Activated effector memory CD4-positive, alpha-beta T cell treated with anti-CD3 and anti-CD28 coated beads, Interleukin-2, amount 50 U/mL, for 16 hours (primary cell): ENCODE measurements around the gene EIF5B.

ENCODE experiments used
- DNase-seq: peaks from one replicate; pipeline ENCODE4 v3.0.0-alpha.2; 2020

The EIF5B gene

DNA sequence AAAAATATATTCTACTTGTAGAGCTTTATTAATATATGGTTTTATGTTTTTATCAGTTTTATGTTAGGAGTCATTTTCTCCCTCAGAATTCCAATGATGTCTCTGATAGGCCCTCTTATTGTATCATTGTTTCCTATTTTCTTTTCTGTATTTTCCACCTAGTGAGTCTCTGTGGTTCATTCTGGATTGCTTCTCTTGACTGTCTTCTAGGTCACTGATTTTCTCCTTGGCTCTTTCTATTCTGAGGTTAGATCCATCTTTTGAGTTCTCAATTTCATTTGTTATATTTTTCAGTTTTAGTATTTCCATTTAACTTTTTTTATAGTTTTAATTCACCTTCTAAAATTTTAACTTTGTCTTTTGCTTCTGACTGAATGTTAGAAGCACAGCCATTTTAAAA lies 37.6 kb downstream of the EIF5B start:
- no peak for DNase-seq

DNA sequence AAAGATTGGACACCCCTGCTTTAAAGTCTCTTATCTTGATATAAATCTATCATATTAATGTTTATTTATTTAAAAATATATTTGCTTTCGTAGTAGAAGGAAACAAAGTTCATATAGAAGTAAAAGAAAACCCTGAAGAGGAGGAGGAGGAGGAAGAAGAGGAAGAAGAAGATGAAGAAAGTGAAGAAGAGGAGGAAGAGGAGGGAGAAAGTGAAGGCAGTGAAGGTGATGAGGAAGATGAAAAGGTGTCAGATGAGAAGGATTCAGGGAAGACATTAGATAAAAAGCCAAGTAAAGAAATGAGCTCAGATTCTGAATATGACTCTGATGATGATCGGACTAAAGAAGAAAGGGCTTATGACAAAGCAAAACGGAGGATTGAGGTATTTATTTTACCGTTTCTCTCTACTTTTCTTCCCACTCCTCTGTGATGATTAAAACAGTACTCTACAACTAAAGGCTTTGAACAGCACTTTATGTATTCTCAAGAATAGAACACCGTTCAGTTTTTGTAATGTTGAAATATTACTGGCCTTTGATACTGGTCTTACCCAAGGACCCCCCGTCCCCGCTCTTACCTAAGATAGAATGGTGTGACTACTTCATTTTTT lies 39.2 kb downstream of the EIF5B start:
- DNase-seq = no peak

DNA sequence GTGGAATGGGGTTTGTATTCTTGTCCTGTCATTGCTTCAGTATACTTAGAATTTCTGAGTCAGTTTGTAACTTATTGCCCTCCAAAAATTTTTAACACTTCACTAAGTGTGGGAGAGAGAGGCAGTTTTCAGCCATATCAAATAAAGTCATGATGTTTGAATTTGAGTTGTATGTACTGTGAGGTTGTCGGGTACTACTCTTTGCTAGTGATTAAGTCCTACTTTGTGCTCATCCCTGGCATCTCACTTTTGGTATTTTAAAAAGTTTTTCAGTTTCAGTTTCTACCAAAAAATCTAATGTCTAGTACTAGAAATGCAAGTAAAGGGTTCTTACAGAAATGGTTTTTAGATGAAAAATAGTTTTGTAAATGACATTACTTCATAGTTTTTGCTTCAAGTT lies 40.7 kb downstream of the EIF5B start:
- DNase-seq = no peak

DNA sequence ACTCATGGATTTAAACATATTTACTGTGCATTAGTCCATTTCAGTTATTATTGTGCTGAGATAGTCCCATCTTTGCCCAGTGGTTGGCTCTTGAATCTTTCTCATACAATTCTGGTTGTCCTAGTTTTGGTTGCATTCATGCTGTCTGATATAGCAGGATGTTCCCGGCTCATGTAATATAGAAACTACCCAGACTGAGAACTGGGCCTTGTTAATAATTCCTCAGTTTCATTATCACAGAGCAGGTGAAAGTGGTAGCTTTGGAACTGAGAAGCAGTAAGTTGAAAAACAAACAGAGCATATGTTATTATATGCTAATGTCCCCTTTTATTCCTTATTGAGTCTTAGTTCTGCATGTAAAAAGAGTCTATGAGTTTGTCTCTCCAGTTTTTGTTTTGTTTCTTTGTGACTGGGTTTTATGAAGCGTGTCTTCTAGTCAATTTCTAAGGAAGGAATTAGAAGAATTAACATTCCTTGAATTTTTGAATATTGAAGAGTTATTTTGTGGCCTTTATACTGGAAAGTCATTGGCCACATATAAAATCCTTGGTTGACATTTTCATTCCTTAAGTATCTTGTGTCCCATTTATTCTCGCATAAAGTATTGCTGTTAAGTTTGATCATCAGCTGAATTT lies 43.3 kb downstream of the EIF5B start:
- no peak for DNase-seq

DNA sequence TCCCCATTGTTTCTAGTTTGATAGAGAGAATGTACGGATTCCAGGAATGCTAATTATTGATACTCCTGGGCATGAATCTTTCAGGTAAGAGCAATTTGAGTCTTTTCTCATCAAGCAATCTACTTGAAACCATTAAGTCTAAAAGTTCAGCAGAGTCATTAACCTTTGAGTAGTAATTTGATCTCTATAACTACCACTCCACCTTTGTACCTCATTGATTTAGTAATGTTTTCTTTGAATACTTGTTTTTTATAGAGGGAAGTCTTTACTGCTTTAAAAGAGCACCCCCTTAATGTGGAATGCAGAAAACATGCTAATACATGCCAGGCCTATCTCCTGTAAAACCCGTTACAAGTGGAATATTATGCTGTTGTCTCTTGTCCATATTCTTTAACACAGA lies 45.0 kb downstream of the EIF5B start:
- no peak for DNase-seq

DNA sequence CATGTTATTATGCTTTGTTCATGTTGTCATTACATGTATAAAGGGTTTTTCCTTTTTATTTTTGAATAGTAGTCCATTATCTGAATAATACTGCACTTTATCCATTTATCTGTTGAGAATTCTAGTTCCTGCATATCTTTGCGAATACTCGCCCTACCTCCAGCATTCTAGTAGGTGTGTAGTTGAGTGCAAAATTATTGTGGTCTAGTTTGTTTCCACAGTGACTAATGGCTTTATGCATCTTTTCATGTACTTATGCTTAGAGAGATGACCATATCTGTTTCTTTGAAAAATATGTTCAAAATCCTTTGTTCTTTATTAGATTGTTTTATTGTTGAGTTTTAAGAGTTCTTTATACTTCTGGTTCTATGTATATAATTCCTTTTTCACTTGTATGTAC lies 48.8 kb downstream of the EIF5B start:
- DNase-seq = no peak

DNA sequence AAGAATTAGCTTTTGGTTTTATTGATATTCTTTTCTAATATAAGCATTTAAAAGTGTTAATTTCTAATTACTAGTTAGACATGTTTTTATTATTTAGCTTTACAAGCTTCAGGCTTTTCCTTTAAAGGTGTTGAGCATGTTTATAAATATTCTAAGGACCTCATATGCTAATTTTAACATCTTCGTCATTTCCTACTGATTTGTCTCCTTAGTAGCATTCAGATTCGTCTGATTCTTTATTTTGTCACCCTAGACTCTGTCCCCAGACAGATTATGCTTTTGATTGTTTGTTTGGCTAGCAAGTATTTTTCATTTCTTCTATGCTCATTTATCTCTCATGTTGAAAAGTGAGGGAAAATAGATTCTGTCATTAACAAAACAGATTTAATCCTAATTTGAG lies 51.7 kb downstream of the EIF5B start:
- no peak for DNase-seq

DNA sequence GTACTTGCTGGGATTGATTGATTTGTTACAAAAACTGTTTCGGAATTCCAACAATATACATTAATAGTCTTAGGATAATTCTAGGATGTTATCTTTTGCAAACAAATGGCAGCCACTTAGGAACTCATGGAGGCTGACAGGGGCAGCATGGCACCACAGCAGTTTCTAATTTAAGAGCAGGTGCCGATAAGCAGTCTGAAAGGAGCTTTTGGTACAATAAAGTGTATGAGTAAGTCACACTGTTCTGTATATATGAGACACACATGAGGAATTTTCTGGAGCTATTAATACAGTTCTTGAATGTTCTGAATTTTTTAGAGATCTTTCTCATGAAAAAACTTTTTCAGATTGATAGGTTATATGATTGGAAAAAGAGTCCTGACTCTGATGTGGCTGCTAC lies 52.2 kb downstream of the EIF5B start:
- DNase-seq = no peak

DNA sequence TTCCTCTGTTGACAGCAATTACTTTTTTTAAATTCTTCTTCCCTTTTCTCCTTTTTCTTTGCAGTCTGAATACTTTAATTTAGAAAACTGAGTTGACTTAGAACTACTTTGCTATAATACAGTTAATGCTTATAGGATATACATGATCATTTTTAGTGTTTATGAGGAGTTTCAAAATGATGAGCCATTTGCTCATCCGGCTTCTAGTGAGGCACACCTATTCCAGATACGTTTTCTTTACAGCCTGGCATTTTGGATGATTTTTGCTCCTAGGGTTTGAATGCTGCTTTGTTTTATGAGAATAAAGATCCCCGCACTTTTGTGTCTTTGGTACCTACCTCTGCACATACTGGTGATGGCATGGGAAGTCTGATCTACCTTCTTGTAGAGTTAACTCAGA lies 52.8 kb downstream of the EIF5B start:
- DNase-seq = no peak

DNA sequence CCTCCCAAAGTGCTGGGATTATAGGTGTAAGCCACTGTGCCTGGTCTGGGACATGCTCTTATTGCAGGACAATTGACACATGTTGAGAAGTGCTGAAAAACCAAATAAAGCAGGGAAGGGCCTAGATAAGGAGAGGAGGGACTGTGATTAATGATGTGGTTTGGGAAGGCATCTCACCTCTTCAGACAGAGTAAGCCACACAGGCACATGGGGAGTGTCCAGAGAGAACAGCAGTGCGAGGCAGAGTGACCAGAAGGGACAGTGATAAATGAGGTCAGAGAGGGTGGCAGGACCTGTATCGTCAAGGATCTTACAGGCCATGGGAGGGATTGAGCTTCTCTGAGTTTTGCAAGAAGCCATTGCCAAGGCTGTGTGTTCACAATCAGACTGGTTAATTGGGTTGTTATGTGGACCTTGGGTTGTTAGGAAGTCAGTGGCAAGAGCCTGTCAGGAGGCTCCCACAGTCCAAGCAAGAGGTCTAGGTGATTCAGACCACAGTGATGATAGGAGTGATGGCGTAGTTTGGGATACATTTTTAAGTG lies 58.5 kb downstream of the EIF5B start:
- no peak for DNase-seq

DNA sequence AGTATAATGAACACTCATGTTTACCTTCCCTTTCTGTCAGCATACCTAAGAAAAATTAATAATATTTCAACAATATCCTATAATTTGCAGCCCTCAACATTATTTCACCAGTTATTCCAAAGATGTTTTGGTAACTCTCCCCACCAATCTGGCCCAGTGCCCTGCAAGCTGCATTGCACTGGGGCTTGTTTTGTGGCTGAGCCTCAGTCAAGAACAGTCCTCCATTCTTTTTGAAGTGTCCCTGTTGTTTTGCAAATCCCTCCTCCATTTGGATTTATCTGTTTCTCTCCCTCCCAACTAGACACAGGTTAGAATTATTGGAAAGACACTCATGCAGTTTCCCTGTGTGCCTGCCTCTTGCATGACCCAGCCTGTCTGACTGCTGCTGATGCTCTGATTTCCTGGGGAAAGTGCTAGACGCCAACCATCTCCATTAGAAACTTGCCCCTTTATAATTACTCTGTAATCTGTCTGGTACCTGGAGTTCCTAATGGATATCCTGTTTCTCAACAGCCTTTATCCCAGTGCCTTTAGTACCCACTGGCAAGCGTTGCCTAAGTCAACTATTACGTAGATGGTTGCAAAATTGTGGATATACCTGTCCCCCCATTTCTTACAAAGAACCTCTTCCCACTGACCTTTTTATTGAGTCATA lies 60.2 kb downstream of the EIF5B start:
- no peak for DNase-seq

DNA sequence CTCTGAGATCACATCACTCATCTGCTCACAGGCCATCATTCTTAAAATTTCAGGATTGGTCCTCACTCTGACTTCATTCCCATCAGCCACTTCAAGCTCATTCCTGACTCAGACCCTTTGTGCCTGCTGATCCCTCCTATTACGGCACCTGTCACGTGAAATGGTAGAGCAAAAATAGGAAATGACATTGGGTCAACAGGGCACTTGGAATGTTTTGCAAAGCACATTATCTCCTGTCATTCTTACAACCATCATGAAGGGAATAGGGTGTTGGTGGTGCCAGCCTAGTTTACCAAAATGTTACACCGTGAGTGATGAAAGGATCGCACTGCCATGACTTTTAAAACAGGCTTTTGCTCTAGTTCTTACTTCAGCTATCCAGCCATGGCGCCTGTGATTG lies 61.1 kb downstream of the EIF5B start:
- no peak for DNase-seq

DNA sequence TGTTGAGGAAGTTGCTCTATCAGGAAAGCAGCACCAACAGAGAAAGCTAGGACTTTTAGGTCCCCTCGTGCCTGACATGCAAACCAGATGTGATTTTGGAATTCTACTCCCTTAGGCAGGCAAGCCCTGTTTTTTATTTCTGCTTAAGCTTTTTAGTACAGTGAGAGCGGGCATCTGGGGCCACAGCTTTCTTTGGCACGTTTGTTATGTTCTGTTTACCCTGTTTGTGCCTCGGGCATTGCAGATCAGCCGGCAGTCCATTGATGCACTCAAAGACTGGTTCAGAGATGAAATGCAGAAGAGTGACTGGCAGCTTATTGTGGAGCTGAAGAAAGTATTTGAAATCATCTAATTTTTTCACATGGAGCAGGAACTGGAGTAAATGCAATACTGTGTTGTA lies 61.9 kb downstream of the EIF5B start:
- DNase-seq = no peak

DNA sequence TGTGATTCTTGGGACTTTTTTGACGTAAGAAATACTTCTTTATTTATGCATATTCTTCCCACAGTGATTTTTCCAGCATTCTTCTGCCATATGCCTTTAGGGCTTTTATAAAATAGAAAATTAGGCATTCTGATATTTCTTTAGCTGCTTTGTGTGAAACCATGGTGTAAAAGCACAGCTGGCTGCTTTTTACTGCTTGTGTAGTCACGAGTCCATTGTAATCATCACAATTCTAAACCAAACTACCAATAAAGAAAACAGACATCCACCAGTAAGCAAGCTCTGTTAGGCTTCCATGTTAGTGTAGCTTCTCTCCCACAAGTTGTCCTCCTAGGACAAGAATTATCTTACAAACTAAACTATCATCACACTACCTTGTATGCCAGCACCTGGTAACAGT lies 62.6 kb downstream of the EIF5B start:
- no peak for DNase-seq

DNA sequence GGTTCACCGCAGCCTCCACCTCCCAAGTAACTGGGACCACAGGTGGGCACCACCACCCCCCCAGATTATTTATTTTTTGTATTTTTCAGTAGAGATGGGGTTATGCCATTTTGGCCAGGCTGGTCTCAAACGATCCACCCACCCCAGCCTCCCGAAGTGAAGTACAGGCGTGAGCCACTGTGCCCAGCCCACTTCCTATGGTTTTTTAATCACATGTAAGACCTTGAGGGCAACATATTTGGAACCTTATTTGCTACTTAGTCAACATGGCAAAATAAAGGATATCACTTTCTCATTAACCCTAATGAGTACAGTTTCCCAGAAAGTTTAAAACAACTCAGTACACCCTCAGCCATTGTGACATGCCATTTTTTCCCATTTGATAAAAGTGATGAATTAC lies 64.7 kb downstream of the EIF5B start:
- no peak for DNase-seq

DNA sequence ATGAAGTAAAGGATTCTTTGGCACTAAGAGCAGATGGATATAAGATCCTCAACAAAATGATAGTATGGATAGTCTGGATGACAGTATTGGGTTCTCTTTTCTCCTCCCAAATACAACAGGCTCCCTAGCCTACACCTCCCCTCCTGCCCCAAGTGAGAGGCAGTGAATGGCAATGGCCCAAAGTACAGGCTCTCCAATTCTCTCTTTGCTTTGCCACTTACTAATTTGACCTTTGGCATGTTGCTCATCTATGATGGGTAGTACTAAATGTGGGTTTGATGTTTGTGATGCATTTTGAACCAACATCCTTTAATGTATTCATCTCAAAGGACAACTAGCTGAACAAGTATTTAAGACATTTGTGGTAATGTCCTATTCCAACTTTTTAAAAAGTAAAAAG lies 65.9 kb downstream of the EIF5B start:
- no peak for DNase-seq

DNA sequence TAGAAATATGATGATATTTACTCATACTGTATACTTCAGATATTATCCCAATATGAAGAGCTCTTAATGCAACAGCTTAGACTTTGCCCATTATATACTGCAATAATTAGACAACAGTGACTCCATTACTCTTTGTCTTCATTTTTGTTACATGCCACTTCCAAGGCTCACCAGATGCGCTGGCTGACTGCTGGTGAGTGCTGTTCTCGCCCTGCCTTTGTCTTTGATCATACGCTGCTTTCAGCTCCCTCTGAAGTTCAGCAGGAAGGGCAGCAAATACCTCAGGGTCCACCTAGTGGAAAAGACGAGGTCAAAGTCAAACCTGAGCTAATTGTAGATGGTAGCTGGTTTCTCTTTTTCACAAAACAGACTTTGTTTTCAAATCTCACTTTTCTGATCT lies 66.3 kb downstream of the EIF5B start:
- DNase-seq = no peak

DNA sequence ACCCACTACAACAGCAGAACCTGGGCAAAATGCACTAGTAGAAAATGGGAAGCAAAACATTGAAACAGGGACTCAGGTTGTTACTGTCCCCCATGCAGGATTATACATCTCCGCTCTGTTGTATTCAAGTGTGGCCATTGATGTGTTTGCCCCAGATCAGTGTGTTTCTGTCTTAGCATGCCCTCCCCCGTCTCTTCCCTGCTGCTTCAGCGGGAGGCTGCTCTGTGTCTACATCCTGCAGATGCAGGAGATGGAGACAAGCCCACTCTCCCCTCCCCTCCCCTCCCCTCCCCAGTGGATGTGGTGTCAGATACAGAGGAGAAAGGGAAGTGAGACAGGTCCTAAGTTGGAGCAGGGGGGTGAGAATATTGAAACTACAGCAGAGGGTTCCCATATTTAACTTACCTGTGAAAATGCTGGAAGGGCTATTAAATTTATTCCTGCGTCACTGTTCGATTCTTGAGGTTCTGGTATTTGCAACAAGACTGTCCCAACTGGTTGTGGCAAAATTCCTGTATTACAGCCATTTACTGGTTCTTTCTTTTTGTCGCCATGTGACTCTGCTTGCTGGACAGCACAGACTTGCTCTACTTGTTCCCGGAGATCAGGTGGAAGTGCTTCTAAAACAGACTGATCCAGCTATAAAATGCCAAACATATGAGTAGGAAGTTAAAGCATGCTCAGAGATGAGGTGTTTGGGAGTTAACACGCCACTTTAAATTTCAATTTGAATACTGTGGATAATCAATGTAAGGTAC lies 67.0 kb downstream of the EIF5B start:
- no peak for DNase-seq

DNA sequence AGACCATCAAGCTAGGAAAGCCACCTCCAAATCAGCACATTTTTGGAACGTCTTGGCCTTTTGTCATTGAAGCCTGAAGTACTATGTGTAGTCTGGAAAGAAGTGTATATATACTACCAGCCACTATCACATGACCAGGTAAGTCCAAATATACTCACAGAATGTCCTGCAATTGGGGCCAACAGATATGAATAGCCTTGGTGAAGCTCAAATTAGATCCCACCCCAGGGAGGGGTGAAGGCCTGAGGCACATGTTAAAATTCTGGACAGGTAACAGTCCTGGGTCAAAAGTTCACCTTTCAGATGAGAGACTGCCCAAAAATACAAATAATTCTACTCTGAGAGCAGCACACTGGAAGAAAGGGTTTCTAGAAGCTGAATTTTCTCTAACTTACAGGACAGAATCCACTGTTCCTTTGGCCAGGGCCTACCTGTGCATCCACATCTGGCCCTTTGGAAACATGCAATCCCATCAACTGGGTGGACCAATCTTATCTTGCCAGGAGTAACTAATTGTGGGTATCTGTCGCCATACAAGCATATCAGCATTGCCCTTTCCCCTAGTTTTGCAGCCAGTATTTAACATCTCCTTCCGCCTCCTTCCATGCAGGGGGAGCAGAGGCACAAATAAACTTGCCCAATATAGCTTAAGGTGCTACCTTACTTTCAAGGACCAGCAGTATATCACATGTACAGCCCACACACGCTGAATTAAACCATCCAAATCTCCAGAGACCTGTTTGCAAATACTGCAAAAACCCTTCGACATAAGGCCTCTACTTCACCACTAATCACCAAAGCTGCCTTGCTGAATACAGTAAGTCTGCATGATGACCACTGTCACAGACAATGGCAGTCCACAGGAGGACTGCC lies 67.8 kb downstream of the EIF5B start:
- DNase-seq = no peak

DNA sequence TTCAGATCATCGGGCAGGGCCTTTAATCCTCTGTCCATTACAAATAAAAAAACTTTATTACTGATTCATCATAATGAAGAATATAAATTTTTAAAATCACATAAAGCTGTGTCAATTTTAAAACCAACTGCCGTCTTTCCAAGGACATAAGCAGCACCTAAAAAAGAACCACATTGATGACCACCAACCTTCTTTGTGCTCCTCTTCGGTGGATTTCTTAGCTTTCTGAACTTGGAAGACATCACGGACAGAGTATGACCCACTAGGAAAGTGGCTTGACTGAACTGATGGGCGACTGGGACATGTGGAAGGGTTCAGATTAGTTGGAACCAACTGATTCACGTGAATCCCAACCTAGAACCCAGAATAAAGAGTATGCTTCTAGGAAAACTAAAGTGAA lies 68.9 kb downstream of the EIF5B start:
- no peak for DNase-seq

DNA sequence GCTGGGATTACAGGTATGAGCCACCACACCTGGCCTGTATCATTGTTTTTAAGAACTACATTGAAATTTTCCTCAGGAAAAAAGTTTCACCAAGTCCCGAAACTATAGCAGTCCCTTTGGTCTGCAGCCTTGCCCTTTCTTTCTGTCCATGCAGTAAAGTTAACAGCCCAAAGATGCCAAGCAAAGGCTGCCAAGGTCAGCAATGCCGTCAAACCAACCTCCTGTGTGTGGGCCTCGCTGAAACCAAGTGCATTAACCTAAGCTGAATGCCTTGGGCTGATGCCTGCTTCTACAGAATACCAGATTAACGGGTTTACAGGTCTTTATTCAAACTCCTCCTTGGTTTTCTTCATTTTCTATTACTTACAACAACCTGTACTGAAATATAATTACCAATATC lies 73.1 kb downstream of the EIF5B start:
- no peak for DNase-seq

DNA sequence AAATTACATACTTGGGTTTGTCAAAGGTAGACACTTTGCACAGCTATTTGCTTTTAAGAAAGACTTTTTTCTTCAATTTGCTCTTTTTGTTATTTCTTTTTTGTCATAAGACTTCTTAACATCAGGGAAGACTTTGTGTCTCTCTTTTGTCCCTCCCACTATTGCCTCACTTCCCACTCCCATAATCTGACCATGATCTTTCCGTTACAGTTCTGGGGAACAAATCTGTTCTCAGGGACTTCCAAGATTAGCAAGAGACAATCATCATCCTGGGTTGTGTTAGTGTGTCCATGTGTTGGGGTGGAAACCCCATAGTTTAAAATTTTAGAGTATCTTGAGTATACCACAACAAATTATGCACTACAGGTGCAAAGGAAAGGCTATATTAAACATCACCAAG lies 77.4 kb downstream of the EIF5B start:
- no peak for DNase-seq

DNA sequence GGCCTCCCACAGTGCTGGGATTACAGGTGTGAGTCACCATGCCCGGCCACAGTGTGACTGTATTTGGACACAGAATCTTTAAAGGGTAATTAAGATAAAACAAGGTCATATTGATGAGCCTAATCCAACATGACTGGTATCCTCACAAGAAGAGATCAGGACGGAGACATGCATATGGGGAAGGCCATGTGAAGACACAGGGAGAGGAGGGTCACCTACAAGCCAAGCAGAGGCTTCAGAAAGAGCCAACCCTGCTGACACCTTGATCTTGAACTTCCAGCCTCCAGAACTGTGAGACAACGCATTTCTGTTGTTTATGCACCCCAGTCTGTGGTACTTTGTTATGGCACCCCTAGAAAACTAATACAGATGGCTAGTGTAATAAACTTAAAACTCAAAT lies 80.2 kb downstream of the EIF5B start:
- no peak for DNase-seq
